GM12891 (cell line): ENCODE data around the gene NTRK3.

Source experiments
- PAX5 ChIP-seq: IDR thresholded peaks from 2 replicates; pipeline ENCODE4 v1.6.1; 2011; ENCODE audit warnings: low read length, moderate library complexity, mild to moderate bottlenecking; ENCODE audit not compliant: insufficient read depth, severe bottlenecking
- POLR2A ChIP-seq: IDR thresholded peaks from 2 replicates; pipeline ENCODE4 v1.6.1; 2011; ENCODE audit warnings: low read depth, low read length, control low read depth
- POLR2AphosphoS5 ChIP-seq: IDR thresholded peaks from 2 replicates; pipeline ENCODE4 v1.6.1; 2011; ENCODE audit warnings: low read depth, low read length, control low read depth
- SPI1 ChIP-seq: IDR thresholded peaks from 2 replicates; pipeline ENCODE4 v1.6.1; 2011; ENCODE audit warnings: low read depth, low read length, control low read depth

- no peak for TF ChIP-seq POLR2AphosphoS5
- TF ChIP-seq POLR2A = no peak
- TF ChIP-seq SPI1 = no peak
- TF ChIP-seq PAX5 = no peak
Observed at GRCh38 chr15:88038261-88038660, 218.3 kb downstream of the NTRK3 start.
